HG02884 (cell line): ENCODE measurements around the gene MGAT5.

ENCODE experiments used
- ATAC-seq: cut with Tn5 transposase; IDR thresholded peaks from one replicate; pipeline ENCODE4 v1.9.1; 2021; ENCODE audit warnings: mild to moderate bottlenecking, moderate library complexity; ENCODE audit not compliant: unreplicated experiment

MGAT5 gene

GRCh38 chr2:134498654-134499053 lies 244.8 kb downstream of the MGAT5 start:
- ATAC-seq: no peak

- no peak for ATAC-seq
Measured at GRCh38 chr2:134499307-134499926, 245.5 kb downstream of the MGAT5 start.

- no peak for ATAC-seq
Measured at GRCh38 chr2:134500211-134500935, 246.5 kb downstream of the MGAT5 start.

GRCh38 chr2:134501476-134502091 lies 247.7 kb downstream of the MGAT5 start:
- no peak for ATAC-seq

- ATAC-seq: no peak
Measured at GRCh38 chr2:134502104-134502503, 248.2 kb downstream of the MGAT5 start.
